GM10266 (cell line): Measurements from ENCODE around the gene LNX2.

ENCODE experiments used
- DNase-seq: peaks from one replicate; pipeline ENCODE4 v3.0.0; 2012; ENCODE audit errors: extremely low spot score
- CTCF ChIP-seq: IDR thresholded peaks from 2 replicates; pipeline ENCODE4 v1.5.1; 2012; ENCODE audit warnings: mild to moderate bottlenecking, low read depth; ENCODE audit not compliant: control insufficient read depth, insufficient read depth; ENCODE audit errors: missing control alignments

Gene LNX2

GRCh38 chr13:27570906-27571305, 49.4 kb downstream of the LNX2 start:
- no peak for DNase-seq
- TF ChIP-seq CTCF: no peak

- no peak for TF ChIP-seq CTCF
- no peak for DNase-seq
These were observed 50.9 kb downstream of the LNX2 start for GRCh38 chr13:27569405-27569804.

- TF ChIP-seq CTCF: no peak
- no peak for DNase-seq
These were observed 54.5 kb downstream of the LNX2 start for GRCh38 chr13:27565818-27566217.

- DNase-seq: no peak
These were observed 57.9 kb downstream of the LNX2 start for GRCh38 chr13:27562457-27562856.

GRCh38 chr13:27559719-27560118, 60.6 kb downstream of the LNX2 start:
- no peak for DNase-seq
- no peak for TF ChIP-seq CTCF

More at GRCh38 chr13:27562457-27562856, 57.9 kb downstream of the LNX2 start:
- no peak for TF ChIP-seq CTCF

- no peak for DNase-seq
- peak; percentile 11 for TF ChIP-seq CTCF
These were observed 64.2 kb downstream of the LNX2 start for GRCh38 chr13:27556109-27556508.

GRCh38 chr13:27551562-27551961, 68.8 kb downstream of the LNX2 start:
- TF ChIP-seq CTCF: no peak
- DNase-seq: no peak
